Stimulated activated naive CD8-positive, alpha-beta T cell treated with anti-CD3 and anti-CD28 coated beads, Interleukin-15, amount 100 ng/mL, for 72 hours (primary cell): ENCODE results near the gene FAAP20.

Source experiments
- ATAC-seq: fragments of 150-1000 bp; cut with Tn5 transposase; 2 replicates; pipeline ENCODE4 v1.10.0; 2021; ENCODE audit warnings: mild to moderate bottlenecking, moderate library complexity
- DNase-seq, 2 donors: peaks; one replicate each; pipeline ENCODE4 v3.0.0; 2021 to 2022
- H3K27ac Mint-ChIP-seq, 2 donors: one replicate each; pipeline ENCODE4 v1.8.0; 2022; ENCODE audit warnings: mild to moderate bottlenecking in 2 of 2, mixed read lengths in 2 of 2, moderate library complexity in 2 of 2
- H3K27me3 Mint-ChIP-seq: one replicate; pipeline ENCODE4 v1.8.0; 2022; ENCODE audit warnings: mixed read lengths
- H3K4me1 Mint-ChIP-seq: one replicate; pipeline ENCODE4 v1.8.0; 2022; ENCODE audit warnings: mild to moderate bottlenecking, mixed read lengths
- H3K4me3 Mint-ChIP-seq, 2 donors: one replicate each; pipeline ENCODE4 v1.8.0; 2022; ENCODE audit warnings: mild to moderate bottlenecking in 2 of 2, mixed read lengths in 2 of 2, moderate library complexity in 1 of 2
- H3K9me3 Mint-ChIP-seq, 2 donors: one replicate each; pipeline ENCODE4 v1.8.0; 2022; ENCODE audit warnings: mixed read lengths in 2 of 2

FAAP20 gene

DNA sequence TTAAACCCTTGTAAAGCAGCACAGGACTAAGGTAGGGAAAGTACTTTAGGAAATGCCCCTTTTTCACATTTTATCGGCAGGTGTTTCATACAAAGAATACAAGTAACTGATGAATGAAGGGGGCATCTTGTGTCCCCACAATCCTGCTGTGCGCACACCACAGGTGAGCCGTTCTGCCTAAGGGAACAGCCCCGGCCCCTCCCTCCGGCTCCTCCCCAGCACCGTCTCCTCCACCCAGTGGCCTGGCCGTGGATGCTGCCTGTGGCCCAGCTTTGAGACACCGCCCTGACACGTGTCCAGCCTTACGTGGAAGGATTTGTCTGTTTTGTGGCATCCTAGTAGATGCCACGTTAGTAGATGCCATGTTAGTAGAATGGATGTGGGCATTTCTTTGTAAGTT lies 12.8 kb downstream of the FAAP20 start:
- Mint-ChIP-seq H3K9me3 (no peaks in the 10 kb centered on the region), H3K4me1 (peaks cover 10% of the 10 kb centered on the region), H3K4me3 (no peak overlapping the region), H3K27me3 (no peaks in the 10 kb centered on the region), H3K27ac (no peak overlapping the region)
- ATAC-seq (no peak), DNase-seq (no peak)

DNA sequence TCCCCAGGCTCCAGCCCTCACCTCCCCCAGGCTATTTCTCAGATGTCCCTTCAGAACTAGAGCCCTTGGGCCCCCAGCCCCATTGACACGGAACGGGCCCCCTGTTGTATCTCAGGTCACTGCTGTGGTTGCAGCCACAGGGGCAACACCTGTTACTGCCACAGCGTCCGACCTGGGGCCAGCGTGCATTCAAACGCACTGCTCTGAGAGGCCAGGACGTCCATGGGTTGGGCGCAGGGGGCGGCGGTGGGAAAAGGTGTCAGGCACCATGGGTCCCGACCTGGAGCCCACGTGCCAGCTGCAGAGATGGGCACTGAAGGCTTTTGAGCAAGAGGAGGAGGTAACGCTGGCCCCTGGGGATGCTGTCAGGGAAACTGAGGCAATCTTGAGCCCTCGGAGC lies 13.3 kb downstream of the FAAP20 start:
- no peaks in the 10 kb centered on the region for H3K27me3 Mint-ChIP-seq
- no peak overlapping the region for H3K27ac Mint-ChIP-seq
- no peaks in the 10 kb centered on the region for H3K9me3 Mint-ChIP-seq
- ATAC-seq (no peak), DNase-seq (no peak)
- peaks cover 11% of the 10 kb centered on the region for H3K4me1 Mint-ChIP-seq
- H3K4me3 Mint-ChIP-seq = no peak overlapping the region

DNA sequence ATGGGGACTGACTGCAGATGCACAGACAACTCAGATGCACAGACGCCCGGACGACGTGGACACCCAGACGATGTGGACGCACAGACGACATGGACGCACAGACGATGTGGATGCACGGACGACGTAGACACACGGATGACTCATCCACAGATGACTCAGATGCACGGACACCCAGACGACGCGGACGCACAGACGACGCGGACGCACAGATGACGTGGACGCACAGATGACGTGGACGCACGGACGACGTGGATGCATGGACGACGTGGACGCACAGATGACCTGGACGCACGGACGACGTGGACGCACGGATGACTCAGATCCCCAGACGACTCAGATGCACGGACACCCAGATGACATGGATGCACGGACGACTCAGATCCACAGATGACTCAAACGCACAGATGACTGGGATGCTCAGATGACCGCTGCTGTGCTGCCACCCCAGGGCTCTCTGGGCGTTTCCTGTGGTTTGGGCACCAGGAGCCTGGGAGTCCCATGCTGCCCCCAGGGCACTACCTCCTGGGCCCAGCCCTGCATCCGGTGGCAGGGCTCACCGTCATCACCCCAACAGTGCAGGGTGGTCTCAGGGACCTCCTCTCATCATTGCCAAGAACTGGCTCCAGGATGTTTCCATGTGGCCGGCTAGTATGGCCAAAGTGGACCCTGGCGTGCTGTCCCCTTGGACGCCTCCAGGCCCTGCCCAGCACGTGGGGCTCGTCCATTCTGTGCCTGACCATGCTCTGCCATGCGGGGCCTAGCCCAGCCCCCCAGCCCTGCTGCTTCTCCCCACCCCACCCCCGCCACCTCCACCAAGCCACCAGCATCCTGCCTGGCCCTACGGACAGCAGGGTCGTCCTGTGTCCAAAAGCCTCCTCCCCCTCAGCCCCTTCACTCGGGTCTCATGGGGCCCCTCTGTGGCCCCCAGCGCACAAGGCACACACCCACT lies 14.0 kb downstream of the FAAP20 start:
- H3K27ac Mint-ChIP-seq = no peak overlapping the region
- H3K4me3 Mint-ChIP-seq = no peak overlapping the region
- H3K27me3 Mint-ChIP-seq = no peaks in the 10 kb centered on the region
- DNase-seq (no peak), ATAC-seq (no peak)
- H3K4me1 Mint-ChIP-seq = peaks cover 12% of the 10 kb centered on the region
- H3K9me3 Mint-ChIP-seq = no peaks in the 10 kb centered on the region

DNA sequence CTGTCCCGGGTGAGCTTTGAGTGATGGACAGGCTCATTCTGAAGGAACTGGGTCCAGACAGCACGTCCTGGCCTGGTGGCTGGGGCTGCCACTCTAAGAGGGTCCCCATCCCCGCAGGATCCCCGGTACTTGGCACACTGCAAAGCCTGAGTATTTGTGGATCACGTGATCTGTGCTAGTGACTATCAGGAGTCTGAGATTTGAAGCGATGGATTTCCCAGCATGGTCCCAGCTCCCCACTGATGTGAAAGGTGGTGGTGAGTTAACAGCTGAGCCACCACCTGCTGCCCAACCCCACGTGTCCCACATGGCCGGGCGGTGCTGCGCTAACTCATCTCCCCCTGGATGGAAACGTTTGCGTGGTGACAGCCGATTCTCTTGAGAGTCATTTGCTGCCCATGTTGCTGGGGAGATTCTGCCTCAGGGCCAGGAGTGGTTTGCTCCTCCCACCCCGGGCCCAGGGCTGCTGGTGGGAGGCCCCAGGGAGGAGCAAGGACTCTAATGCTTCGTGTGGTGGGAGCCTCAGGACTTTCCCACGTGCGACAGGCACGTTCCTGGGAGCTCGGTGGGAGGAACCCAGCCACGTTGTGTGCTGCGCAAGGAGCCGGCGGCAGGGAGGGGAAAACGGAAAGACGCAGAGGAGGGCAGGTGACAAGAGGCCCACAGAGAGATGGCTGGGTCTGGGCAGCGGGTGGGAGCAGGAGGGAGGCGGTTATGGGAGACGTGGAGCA lies 15.1 kb downstream of the FAAP20 start:
- Mint-ChIP-seq H3K27ac (peak overlapping the region in 1 of 2 donors; percentile 84), H3K4me1 (peaks cover 13% of the 10 kb centered on the region), H3K4me3 (no peak overlapping the region), H3K9me3 (no peaks in the 10 kb centered on the region), H3K27me3 (no peaks in the 10 kb centered on the region)
- no peak for ATAC-seq
- DNase-seq = no peak

DNA sequence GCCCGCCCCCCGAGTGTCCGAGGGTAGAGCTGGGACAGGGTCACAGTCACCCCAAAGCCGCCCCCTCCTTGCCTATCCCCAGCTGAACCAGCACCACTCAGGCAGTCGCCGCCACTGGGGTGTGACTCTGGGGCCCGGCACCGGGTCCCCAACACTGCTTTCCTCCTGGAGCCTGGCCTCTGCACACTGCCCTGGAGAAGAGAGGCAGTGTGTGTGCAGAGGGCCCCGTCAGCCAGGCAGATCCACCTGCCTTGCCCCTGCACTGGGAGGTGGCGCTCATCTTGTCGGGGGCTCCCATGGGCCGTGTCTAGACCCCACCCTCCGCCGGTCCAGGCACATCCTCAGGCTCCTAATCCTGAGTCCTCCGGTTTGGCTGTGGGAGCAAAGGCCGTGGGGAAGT lies 15.7 kb downstream of the FAAP20 start:
- Mint-ChIP-seq H3K27ac (no peak overlapping the region), H3K9me3 (no peaks in the 10 kb centered on the region), H3K27me3 (no peaks in the 10 kb centered on the region), H3K4me1 (peaks cover 19% of the 10 kb centered on the region), H3K4me3 (no peak overlapping the region)
- no peak for DNase-seq
- peak; percentile 34 for ATAC-seq

DNA sequence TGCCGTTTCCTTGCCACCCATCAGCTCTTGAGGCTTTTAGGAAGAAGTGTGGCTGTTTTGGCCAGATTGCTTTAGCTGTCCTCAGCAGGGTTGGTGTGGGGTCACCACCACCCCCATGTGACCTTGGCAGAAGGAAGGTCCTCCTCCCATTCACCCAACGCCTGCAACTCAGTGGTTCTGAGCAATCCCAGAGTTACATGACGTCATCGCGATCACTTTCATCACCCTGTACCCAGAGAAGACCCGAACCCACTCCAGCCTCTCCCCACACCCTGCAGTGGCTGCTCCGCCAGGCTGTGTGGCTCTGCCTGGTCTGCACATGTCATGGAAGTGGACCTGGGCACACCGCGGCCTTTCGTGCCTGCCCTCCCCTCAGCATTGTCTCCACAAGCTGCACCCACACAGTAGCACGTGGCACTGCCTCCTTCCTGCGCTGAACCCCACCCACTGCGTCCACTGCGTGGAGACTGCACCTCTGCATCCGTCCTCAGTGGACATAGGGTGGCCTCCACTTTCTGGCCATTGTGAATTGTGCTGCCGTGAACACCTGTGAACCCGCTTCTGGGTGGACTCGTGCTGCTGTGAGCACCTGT lies 16.5 kb downstream of the FAAP20 start:
- Mint-ChIP-seq H3K27ac (peak overlapping the region; percentile 16 to 56), H3K27me3 (no peaks in the 10 kb centered on the region), H3K4me3 (no peak overlapping the region), H3K9me3 (no peaks in the 10 kb centered on the region), H3K4me1 (peaks cover 20% of the 10 kb centered on the region)
- ATAC-seq = no peak
- no peak for DNase-seq

DNA sequence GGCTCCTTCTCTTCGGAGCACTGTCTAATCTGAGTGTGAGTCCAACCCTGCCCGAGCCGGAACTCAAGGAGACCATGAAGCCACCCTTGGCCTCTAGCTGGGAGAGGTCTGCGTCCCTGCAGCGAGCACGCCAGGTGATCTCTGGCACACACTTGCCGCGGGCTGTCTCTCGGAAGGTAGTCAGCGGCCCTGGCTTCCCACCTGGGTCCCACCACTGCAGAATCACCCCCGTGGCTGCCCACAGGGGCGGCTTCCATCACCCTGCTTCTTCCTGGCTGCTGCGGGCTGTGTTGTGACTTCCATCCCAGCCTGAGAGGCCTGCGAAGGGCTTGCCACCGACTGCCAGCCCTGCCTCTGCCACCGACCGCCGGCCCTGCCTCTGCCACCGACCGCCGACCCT lies 17.0 kb downstream of the FAAP20 start:
- no peaks in the 10 kb centered on the region for H3K27me3 Mint-ChIP-seq
- H3K4me3 Mint-ChIP-seq = no peak overlapping the region
- no peak for ATAC-seq
- peaks cover 20% of the 10 kb centered on the region for H3K4me1 Mint-ChIP-seq
- no peak for DNase-seq
- H3K9me3 Mint-ChIP-seq = no peaks in the 10 kb centered on the region
- peak overlapping the region in 1 of 2 donors; percentile 56 for H3K27ac Mint-ChIP-seq

DNA sequence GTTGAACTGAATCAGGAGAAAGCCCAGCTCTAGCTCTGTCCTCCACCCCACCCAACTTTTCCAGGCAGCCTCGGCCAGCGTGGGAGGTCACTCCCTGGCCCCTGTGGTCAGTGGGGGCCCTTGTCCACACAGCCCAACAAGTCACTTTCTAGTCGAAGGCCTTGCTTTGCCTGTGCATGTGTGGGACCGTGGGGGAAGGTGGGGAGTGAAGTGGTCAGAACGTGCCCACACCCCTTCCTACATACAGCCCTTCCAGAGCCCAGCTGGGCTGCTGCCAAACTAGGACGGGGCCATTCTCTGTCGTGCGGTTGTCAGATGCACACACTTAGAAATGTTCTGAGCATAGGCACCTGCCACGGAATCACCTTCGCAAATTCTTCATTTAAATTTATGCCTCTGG lies 18.0 kb downstream of the FAAP20 start:
- H3K9me3 Mint-ChIP-seq = no peaks in the 10 kb centered on the region
- no peak overlapping the region for H3K4me3 Mint-ChIP-seq
- no peak for DNase-seq
- H3K4me1 Mint-ChIP-seq = peaks cover 20% of the 10 kb centered on the region
- ATAC-seq = no peak
- no peaks in the 10 kb centered on the region for H3K27me3 Mint-ChIP-seq
- H3K27ac Mint-ChIP-seq = no peak overlapping the region

DNA sequence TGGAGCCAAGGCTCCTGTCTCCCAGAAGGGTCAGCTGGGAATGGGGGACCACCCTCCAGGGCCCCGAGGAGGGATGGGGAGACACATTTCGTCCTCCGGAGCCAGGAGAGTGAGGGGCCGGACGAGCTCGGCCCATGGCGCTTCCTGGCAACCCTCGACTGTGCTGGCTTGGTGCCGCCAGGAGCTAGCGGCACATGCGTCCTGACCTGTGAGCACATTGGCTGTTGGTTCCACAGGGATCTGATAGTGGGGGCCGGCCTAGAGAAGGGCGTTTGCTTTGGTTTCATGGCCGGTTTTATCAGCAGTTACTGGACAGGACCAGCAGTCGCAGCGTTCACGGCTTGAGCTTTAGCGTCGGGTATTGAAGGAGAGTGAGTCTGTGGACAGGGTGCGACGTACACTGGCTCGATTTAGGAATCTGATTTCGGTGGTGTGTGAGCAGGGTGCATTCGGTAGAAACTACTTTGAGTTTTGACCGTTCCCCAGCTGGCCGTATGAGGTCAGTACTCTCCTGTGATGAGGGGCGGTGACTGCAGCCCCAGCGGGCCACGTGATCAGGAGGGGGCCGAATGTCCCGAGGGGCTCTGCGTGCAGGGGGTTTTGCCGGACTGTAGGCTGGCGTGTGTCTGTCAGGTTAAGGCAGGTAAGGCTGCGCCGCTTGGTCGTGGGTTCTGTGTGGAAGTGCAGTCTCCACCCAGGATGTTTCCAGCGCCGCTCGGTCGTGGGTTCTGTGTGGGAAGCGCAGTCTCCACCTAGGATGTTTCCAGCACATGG lies 18.7 kb downstream of the FAAP20 start:
- peaks cover 20% of the 10 kb centered on the region for H3K4me1 Mint-ChIP-seq

DNA sequence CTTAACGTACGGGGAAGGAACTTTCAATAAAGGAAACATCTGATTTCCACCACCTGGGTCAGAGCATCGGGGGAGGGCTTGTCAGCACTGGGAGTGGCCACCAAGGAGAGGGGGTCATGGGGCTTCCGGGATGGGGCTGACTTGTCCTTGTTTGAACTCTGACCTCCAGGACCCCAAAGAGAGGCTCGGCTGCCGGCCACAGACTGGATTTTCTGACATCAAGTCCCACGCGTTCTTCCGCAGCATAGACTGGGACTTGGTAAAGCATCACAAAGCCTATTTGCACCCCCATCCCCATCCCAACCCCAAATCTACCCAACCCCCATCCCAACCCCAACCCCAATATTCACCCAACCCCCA lies 19.5 kb downstream of the FAAP20 start:
- H3K4me3 Mint-ChIP-seq = no peak overlapping the region
- H3K27ac Mint-ChIP-seq = no peak overlapping the region
- H3K27me3 Mint-ChIP-seq = no peaks in the 10 kb centered on the region
- no peak for ATAC-seq
- H3K4me1 Mint-ChIP-seq = peaks cover 20% of the 10 kb centered on the region
- no peaks in the 10 kb centered on the region for H3K9me3 Mint-ChIP-seq
- no peak for DNase-seq

More for the DNA sequence above, 18.7 kb downstream of the FAAP20 start:
- DNase-seq = no peak
- Mint-ChIP-seq H3K9me3 (no peaks in the 10 kb centered on the region), H3K27ac (no peak overlapping the region), H3K27me3 (no peaks in the 10 kb centered on the region), H3K4me3 (no peak overlapping the region)
- no peak for ATAC-seq

DNA sequence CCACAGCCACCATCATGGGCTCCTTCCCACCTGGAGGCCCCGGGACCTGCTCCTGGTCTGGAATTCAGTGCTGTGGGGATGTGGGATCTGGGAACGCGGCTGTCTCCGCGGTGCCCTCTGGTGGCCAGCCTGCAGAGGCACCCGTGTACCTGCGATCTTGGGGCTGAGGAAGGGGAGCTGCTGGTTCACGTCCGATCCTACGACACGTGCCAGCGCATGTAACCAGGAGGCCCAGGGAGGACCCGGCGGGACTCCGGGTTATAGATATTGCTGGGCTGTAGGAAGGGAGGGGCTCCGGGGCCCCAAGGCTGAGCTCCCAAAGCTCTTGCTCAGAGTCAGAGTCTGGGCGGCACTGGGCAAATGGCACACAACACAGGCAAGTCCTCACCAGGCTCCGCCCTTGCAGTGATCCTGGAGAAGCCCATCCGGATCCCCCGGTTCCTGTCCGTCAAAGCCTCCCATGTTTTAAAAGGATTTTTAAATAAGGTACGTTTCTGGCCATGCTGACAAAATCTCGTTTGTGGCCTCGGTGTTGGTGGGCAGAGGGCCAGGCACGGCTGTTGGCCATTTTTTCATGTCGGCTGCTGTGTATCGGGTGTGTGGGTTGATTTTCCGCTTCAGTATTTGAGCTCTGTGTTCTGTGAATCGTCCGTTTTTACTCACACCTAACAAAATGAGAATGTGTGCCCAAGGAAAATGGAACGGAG lies 20.1 kb downstream of the FAAP20 start:
- peak in 1 of 2 donors; percentile 37 for DNase-seq
- Mint-ChIP-seq H3K4me1 (peaks cover 17% of the 10 kb centered on the region), H3K27ac (no peak overlapping the region), H3K27me3 (no peaks in the 10 kb centered on the region), H3K4me3 (peak overlapping the region in 1 of 2 donors; percentile 39), H3K9me3 (no peaks in the 10 kb centered on the region)
- ATAC-seq = no peak

DNA sequence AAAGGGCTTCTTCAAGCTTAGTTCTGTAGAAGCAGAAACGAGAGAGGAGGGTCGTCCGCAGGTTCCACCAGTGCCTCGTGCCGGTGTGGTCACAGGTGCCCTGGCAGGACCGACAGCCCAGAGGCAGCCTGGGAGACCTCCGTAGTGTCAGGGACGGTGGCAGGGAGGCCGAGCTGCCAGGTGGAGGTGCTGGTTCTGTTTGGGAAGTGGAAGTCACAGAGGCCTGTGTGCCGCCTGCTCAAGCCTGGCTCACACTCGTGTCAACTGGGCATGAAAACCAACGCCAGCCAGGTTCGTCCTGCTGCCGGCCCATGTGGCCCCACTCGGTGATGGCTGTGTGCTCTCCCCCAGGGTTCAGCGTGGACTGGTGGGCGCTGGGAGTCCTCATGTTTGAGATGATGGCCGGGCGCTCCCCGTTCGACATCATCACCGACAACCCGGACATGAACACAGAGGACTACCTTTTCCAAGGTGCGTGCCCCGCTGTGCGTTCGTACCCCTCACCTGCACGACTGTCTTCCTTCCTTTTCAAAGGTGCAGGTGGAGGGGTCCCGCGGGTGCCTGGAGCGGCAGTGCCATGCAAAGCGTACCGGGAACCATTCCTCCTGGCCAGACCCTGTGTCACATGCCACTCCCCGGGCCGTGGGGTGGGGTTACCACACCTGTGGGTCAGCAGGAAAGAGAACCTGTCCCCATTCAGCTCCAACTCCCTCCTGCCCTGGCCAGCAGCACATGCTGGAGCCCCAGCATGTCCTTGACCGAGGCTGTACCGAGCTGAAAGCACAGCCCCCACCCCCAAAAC lies 20.8 kb downstream of the FAAP20 start:
- Mint-ChIP-seq H3K4me1 (peaks cover 15% of the 10 kb centered on the region), H3K9me3 (no peaks in the 10 kb centered on the region), H3K4me3 (no peak overlapping the region), H3K27ac (no peak overlapping the region), H3K27me3 (no peaks in the 10 kb centered on the region)
- ATAC-seq (no peak), DNase-seq (no peak)

DNA sequence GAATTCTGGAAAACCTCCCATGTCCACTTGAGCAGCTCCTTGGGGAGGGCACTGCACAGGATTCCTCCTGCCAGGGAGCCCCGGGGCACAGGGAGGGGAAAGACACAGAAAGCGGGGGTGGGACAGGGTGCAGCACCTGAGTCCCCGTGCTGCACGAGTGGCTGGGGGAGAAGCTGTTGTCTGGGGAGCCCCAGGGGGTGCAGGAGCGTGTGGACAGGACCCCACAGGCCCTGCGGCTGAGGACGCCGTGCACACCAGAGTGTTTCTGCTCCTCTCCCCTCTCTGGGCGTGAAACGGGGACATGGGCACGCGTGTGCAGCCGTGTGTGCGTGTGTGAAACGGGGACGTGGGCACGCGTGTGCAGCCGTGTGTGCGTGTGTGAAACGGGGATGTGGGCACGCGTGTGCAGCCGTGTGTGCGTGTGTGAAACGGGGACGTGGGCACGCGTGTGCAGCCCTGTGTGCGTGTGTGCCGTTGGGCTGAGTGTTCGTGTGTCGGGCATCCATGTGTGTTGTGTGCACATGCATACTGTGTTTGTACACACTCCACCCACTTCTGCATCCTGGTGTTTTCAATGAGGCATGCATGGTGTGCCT lies 21.9 kb downstream of the FAAP20 start:
- Mint-ChIP-seq H3K9me3 (no peaks in the 10 kb centered on the region), H3K27me3 (no peaks in the 10 kb centered on the region), H3K27ac (peak overlapping the region in 1 of 2 donors; percentile 74), H3K4me3 (no peak overlapping the region), H3K4me1 (peaks cover 15% of the 10 kb centered on the region)
- no peak for ATAC-seq
- DNase-seq = no peak

DNA sequence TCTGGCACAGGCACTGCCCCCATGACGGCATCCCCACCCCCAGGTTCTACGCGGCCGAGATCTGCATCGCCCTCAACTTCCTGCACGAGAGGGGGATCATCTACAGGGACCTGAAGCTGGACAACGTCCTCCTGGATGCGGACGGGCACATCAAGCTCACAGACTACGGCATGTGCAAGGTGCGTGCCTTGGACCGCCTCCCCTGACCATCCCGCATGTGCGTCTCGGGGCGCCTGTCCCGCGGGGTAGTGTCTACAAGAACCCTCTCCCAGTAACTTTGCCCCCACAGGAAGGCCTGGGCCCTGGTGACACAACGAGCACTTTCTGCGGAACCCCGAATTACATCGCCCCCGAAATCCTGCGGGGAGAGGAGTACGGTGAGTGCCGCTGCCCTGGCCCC lies 22.6 kb downstream of the FAAP20 start:
- Mint-ChIP-seq H3K27ac (no peak overlapping the region), H3K27me3 (no peaks in the 10 kb centered on the region), H3K9me3 (no peaks in the 10 kb centered on the region), H3K4me3 (no peak overlapping the region), H3K4me1 (peaks cover 15% of the 10 kb centered on the region)
- ATAC-seq (no peak), DNase-seq (no peak)
